ENCODE measurements around the gene C1QTNF1.
"Not testable (repeated sequence)": the region's sequence is repeated elsewhere in the genome, so short reads cannot be mapped to it uniquely, and the experiment has no call there.

Gene C1QTNF1

GRCh38 chr17:79027925-79028491 lies 4.0 kb downstream of the C1QTNF1 start:
- DNase-seq (ENCODE audit: low spot score), result no peak
- ChIA-PET POLR2A (ENCODE audit: low non-redundant PET) (interaction anchor here (0.6 to 0.7 kb wide), 2 partner anchors 13 to 66 kb away, joined by 5 to 9 read pairs; no protein-coding TSS in a partner anchor), CTCF (interaction anchor here (0.7 to 1.2 kb wide), 5 partner anchors 14 to 54 kb away, joined by 3 to 4 read pairs (median 3); no protein-coding TSS in a partner anchor)
- no peak for TF ChIP-seq CTCF (conservative IDR thresholded peaks at IDR 0.05; ENCODE audit: low read depth)
- H3K27ac ChIP-seq, result peak overlapping the region; percentile 83

- H3K27ac ChIP-seq, result peak overlapping the region; percentile 83
- ChIA-PET CTCF (interaction anchor here (0.7 to 1.2 kb wide), 5 partner anchors 14 to 358 kb away, joined by 3 to 6 read pairs (median 3); no protein-coding TSS in a partner anchor), POLR2A (ENCODE audit: low non-redundant PET) (interaction anchor here (0.6 to 0.7 kb wide), 2 partner anchors 12 to 19 kb away, joined by 5 to 6 read pairs; partner anchors contain the start of gene CANT1)
Measured at GRCh38 chr17:79028496-79029326, 4.7 kb downstream of the C1QTNF1 start.

GRCh38 chr17:79029327-79030009 lies 5.5 kb downstream of the C1QTNF1 start:
- TF ChIP-seq CTCF (conservative IDR thresholded peaks at IDR 0.05; ENCODE audit: low read depth), result no peak
- POLR2A ChIA-PET (ENCODE audit: low non-redundant PET), result no interaction called here
- DNase-seq (ENCODE audit: low spot score), result no peak
- CTCF ChIA-PET, result interaction anchor here (0.7 to 1.2 kb wide), 2 partner anchors 16 to 357 kb away, joined by 4 to 6 read pairs; no protein-coding TSS in a partner anchor
- peak overlapping the region; percentile 83 for H3K27ac ChIP-seq

More at GRCh38 chr17:79028496-79029326, 4.7 kb downstream of the C1QTNF1 start:
- no peak for DNase-seq (ENCODE audit: low spot score)
- no peak; the same call in 1 of the 2 replicates for TF ChIP-seq CTCF (conservative IDR thresholded peaks at IDR 0.05; ENCODE audit: low read depth)

GRCh38 chr17:79030636-79031035 lies 6.7 kb downstream of the C1QTNF1 start:
- DNase-seq (ENCODE audit: low spot score); CTCF ChIA-PET; POLR2A ChIA-PET (ENCODE audit: low non-redundant PET); H3K27ac ChIP-seq: not testable (repeated sequence)

- ChIA-PET POLR2A (ENCODE audit: low non-redundant PET) (no interaction called here), CTCF (interaction anchor here (0.6 to 2.6 kb wide), 2 partner anchors 10 kb away, joined by 3 to 8 read pairs; no protein-coding TSS in a partner anchor)
- no peak for DNase-seq (ENCODE audit: low spot score)
- TF ChIP-seq CTCF (conservative IDR thresholded peaks at IDR 0.05; ENCODE audit: low read depth), result no peak
- H3K27ac ChIP-seq, result peak overlapping the region; percentile 95
Measured at GRCh38 chr17:79031996-79032875, 8.3 kb downstream of the C1QTNF1 start.

GRCh38 chr17:79033046-79033616 lies 9.2 kb downstream of the C1QTNF1 start:
- ChIA-PET POLR2A (ENCODE audit: low non-redundant PET) (interaction anchor here (0.5 kb wide), 1 partner anchor 228 kb away, joined by 3 read pairs; no protein-coding TSS in a partner anchor), CTCF (interaction anchor here (2.6 kb wide), 1 partner anchor 9 kb away, joined by 8 read pairs; no protein-coding TSS in a partner anchor)
- no peak for DNase-seq (ENCODE audit: low spot score)

More at GRCh38 chr17:79033046-79033616, 9.2 kb downstream of the C1QTNF1 start:
- H3K27ac ChIP-seq, result peak overlapping the region; percentile 95
- TF ChIP-seq CTCF (conservative IDR thresholded peaks at IDR 0.05; ENCODE audit: low read depth), result no peak

All from RWPE1 (cell line).